Activated naive CD8-positive, alpha-beta T cell (primary cell): ENCODE measurements around the gene DQX1.

Experiments
- H3K27ac Mint-ChIP-seq: one replicate; pipeline ENCODE4 v1.8.0; 2021; ENCODE audit warnings: mixed read lengths
- H3K27me3 Mint-ChIP-seq: one replicate; pipeline ENCODE4 v1.8.0; 2021; ENCODE audit warnings: mixed read lengths
- H3K36me3 Mint-ChIP-seq: one replicate; pipeline ENCODE4 v1.8.0; 2021; ENCODE audit warnings: mixed read lengths
- H3K4me1 Mint-ChIP-seq: one replicate; pipeline ENCODE4 v1.8.0; 2021; ENCODE audit warnings: low read depth, mixed read lengths
- H3K4me3 Mint-ChIP-seq: one replicate; pipeline ENCODE4 v1.8.0; 2021; ENCODE audit warnings: mild to moderate bottlenecking, mixed read lengths
- H3K9me3 Mint-ChIP-seq: one replicate; pipeline ENCODE4 v1.8.0; 2021; ENCODE audit warnings: low read depth, mixed read lengths

The DQX1 gene

DNA sequence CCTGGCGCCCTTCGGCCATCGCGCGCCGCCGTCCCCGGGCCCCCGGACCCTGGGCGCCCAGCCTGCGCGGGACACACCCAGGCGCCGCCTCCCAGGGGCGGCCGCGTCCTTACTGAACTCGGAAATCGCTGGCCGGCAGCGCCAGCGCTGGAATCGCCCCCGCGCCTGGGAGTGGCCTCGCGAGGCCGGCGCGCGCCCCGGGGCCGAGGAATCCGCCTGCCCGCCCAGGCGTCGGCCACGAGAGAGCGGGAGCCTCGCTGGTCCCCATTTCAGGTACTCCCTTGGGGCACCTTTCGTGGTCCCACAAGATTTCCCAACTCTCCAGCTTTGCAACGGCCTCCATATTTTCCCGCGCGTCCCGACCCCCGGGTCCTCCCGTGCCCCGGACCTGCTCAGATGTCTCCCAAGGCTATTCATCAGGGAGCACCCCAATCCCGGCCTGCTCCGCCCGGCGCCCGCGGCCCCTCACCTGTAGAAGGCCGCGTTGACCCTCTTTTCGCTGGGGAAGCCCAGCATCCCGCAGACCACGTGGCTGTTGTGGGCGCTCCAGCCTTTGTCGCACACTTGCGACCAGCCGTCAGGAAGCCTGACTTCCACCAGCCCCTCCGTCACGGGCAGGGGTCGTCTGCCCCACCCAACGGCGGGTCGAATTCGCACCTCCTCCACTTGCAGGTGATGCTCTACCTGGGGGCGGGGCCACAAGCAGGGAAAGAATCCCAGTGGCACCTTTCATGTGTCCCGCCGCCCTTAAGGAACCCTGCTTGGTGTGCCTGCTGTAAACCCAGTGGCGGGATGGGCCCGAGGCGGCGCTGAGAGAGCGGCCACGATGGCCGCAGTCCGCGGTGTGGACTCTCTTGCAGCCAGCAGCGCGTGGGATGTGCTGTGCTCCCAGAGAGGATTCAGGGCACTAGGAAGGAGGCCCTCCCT is 23.1 kb upstream of the DQX1 start:
- no peaks in the 10 kb centered on the region for H3K36me3 Mint-ChIP-seq
- no peaks in the 10 kb centered on the region for H3K9me3 Mint-ChIP-seq
- H3K4me3 Mint-ChIP-seq: peak overlapping the region; percentile 70
- no peak overlapping the region for H3K27ac Mint-ChIP-seq
- H3K4me1 Mint-ChIP-seq: peaks cover 10% of the 10 kb centered on the region
- peaks cover 32% of the 10 kb centered on the region for H3K27me3 Mint-ChIP-seq

DNA sequence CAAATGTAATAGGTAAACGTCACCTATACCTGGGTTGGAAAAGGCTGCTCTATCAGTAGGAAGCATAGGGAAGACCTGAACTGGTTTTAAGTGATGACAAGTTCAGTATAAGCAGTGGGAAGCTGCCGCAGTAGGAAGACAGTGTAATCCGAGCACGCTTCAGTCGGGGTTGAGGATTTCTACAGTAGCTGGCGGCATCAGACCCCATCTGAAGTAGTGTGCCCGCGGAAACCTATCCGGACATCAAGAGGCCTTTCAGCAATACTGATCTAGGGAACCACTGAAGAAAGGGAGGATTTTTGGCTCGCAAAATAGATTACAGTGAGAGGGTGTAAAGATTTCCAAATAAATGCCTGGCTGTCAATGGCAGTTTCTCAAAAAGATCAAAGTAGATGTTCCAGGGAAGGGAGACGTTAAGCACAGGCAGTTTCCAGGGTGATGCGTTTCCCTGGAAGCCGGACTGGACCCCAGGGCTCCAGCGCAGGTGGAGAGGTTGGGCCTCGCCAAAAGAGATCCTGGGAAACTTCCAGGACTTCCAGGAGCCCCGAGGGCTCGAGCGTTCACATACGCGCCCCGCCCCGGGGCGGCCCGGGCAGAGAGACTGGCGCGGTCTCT is 22.4 kb upstream of the DQX1 start:
- no peaks in the 10 kb centered on the region for H3K36me3 Mint-ChIP-seq
- H3K4me3 Mint-ChIP-seq: peak overlapping the region; percentile 87
- H3K9me3 Mint-ChIP-seq: no peaks in the 10 kb centered on the region
- peaks cover 33% of the 10 kb centered on the region for H3K27me3 Mint-ChIP-seq
- peaks cover 8% of the 10 kb centered on the region for H3K4me1 Mint-ChIP-seq
- H3K27ac Mint-ChIP-seq: no peak overlapping the region

DNA sequence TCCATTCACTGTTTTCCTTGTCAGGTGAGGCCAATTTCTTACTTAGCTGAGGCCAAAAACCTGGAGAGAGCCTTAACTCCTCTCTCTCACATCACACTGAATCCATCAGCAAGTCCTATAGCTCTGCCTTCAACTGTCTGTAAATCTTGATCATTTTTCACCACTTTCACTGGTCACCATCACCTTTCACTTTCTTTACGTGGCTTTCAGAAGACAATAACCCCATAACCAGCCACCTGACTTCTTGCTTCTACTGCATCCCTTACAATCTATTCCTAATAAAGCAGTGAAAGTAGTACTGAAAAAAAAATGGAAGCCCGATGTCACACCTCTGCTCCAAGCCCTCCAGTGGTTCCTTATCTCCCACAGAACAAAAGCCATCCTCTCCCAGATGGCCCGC is 20.0 kb upstream of the DQX1 start:
- peaks cover 2% of the 10 kb centered on the region for H3K36me3 Mint-ChIP-seq
- peaks cover 8% of the 10 kb centered on the region for H3K4me1 Mint-ChIP-seq
- H3K27ac Mint-ChIP-seq: no peak overlapping the region
- no peak overlapping the region for H3K4me3 Mint-ChIP-seq
- no peaks in the 10 kb centered on the region for H3K9me3 Mint-ChIP-seq
- H3K27me3 Mint-ChIP-seq: peaks cover 36% of the 10 kb centered on the region

DNA sequence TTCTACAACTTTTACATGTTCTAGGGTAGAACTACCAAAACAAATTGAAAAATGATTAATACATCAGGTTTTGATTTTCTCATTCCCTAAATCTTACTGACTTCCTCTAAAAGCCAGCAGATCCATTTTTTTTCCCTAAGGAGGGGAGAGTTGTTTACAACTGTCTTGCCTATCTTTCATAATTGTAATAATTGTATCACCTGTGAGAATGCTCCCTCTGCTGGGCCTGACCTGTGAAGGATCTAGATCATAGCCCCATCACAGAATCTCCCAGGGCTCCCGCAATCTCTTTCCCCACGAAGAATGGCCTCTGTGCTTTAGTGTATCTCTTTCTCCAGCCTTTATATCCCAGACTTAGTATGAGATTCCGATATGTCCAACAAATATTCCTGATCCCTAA is 18.6 kb upstream of the DQX1 start:
- Mint-ChIP-seq H3K9me3 (no peaks in the 10 kb centered on the region), H3K4me1 (peaks cover 7% of the 10 kb centered on the region), H3K27ac (no peak overlapping the region), H3K4me3 (no peak overlapping the region), H3K27me3 (peaks cover 28% of the 10 kb centered on the region), H3K36me3 (peaks cover 2% of the 10 kb centered on the region)

DNA sequence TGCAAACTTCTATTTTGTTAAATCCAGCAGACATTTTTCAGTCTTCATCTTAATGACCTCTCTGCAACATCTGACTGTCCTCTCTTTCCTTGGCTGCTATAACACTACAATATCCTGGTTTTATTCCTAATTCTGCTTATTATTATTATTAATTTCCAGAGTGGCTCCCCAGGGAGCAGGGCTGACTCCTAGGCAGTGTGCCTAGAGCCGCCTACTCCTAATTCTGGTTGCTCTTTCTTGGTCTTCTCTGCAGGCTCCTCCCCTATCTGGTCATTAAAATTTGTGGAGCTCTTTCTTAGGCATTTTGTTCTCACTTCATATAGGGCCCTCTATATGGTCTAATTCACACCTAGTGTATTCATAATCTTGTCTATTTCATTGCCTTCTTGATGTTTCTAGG is 16.9 kb upstream of the DQX1 start:
- H3K27ac Mint-ChIP-seq: no peak overlapping the region
- no peaks in the 10 kb centered on the region for H3K4me1 Mint-ChIP-seq
- H3K9me3 Mint-ChIP-seq: no peaks in the 10 kb centered on the region
- peaks cover 21% of the 10 kb centered on the region for H3K27me3 Mint-ChIP-seq
- no peak overlapping the region for H3K4me3 Mint-ChIP-seq
- peaks cover 2% of the 10 kb centered on the region for H3K36me3 Mint-ChIP-seq

DNA sequence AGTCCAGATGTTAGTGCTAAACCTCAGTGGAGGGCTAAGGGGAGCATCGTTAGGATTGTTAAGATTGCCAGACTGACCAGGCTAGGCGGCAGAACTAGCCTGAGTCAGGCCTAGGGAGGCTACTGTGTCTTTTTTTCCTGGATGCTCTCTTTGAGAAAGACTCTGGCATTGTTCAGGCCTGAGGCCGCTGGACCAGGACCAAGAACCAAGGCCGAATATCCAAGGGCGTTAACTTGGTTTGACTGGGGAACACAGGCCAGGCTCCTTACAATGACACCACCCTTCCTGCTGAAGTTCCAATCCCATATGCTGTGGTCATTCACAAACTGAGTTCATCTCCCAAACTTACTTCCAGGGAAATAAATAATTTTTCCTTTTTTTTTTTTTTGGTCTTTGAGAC is 14.3 kb upstream of the DQX1 start:
- Mint-ChIP-seq H3K27me3 (peaks cover 15% of the 10 kb centered on the region), H3K9me3 (no peaks in the 10 kb centered on the region), H3K27ac (no peak overlapping the region), H3K4me1 (no peaks in the 10 kb centered on the region), H3K4me3 (no peak overlapping the region), H3K36me3 (peaks cover 2% of the 10 kb centered on the region)

DNA sequence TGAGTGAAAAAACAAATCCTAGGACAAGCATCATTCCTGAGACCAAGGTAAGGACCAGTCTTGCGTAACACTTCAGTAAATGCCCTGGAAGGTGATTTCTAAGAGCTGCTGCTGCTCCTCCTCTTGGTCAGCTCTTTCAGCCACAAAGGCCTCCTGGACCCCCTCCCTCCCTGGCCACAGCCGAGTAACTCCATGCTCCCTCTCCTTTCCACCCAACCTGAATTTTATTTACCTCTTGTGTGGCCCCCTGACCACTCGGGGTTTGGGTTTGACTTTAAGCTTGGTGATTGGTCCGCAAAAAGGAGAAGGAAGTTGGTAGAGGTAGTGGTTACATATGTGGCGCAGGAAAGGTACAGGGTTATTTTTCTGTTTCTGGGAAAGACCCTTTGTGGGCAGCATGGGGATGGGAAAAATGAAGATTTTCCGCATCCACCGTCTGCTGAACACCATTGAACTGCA is 12.9 kb upstream of the DQX1 start:
- H3K36me3 Mint-ChIP-seq: peaks cover 2% of the 10 kb centered on the region
- H3K4me3 Mint-ChIP-seq: no peak overlapping the region
- peaks cover 11% of the 10 kb centered on the region for H3K27me3 Mint-ChIP-seq

DNA sequence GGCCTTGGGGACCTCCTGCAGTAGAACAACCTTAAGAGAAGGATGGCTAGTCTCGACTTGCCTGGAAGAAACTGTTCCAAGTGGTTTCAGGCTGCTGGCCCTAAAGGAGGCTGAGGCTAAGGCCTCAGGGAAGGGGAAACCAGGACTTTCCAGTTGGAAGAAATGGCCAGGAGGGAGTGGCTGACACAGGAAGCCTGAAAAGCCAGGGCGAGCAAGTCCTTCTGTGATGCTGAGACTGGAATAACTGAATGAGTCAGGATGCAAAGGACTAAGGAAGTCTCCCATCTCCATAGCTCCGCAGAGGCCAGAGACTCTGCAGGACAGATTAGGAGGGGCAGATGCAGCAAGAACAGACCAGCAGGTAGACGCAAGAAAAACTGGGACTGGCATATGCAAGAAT is 11.1 kb upstream of the DQX1 start:
- H3K4me1 Mint-ChIP-seq: peaks cover 4% of the 10 kb centered on the region
- peaks cover under 1% of the 10 kb centered on the region for H3K36me3 Mint-ChIP-seq
- peaks cover 4% of the 10 kb centered on the region for H3K27me3 Mint-ChIP-seq
- no peaks in the 10 kb centered on the region for H3K9me3 Mint-ChIP-seq
- H3K27ac Mint-ChIP-seq: no peak overlapping the region
- no peak overlapping the region for H3K4me3 Mint-ChIP-seq

More for the DNA sequence above, 12.9 kb upstream of the DQX1 start:
- Mint-ChIP-seq H3K27ac (no peak overlapping the region), H3K9me3 (no peaks in the 10 kb centered on the region), H3K4me1 (no peaks in the 10 kb centered on the region)

DNA sequence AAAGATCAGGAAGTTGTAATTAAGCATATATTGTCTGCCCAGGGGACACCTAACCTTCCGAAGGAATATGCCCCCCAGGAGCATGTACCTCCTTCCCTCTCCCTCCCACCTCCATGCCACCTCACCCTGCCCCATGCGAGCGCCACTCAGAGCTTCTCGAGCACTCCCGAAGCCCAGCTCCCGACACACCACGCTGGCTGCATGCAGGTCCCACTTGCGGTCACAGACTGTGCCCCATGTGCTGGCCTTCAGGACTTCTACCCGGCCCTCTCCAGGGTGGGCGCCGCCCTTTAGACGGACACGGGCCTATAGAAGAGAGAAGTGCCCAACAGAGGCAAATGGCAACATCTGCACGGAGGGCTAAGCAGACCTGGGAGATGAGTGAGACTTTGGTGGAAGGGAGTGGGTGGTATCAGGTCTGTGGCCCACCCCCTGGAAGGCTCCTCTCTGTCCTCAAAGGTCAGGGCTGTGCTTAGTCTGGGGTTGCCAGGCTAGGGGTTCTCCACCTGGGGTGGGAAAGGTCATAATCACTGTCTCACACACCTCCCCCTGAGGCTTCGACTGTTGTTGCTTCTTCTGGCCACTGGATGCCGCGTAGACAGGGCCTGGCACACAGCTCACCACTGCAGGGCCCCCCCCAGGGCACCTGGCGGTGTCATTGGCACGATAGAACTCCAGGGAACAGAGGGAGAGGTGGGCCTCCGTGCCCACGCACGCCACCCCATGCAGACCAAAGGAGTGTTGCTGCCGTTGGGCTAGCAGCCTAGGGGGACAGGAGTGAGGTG is 10.3 kb upstream of the DQX1 start:
- Mint-ChIP-seq H3K36me3 (peaks cover 2% of the 10 kb centered on the region), H3K27me3 (peaks cover 3% of the 10 kb centered on the region), H3K4me3 (no peak overlapping the region), H3K9me3 (no peaks in the 10 kb centered on the region), H3K27ac (no peak overlapping the region), H3K4me1 (peaks cover 10% of the 10 kb centered on the region)

DNA sequence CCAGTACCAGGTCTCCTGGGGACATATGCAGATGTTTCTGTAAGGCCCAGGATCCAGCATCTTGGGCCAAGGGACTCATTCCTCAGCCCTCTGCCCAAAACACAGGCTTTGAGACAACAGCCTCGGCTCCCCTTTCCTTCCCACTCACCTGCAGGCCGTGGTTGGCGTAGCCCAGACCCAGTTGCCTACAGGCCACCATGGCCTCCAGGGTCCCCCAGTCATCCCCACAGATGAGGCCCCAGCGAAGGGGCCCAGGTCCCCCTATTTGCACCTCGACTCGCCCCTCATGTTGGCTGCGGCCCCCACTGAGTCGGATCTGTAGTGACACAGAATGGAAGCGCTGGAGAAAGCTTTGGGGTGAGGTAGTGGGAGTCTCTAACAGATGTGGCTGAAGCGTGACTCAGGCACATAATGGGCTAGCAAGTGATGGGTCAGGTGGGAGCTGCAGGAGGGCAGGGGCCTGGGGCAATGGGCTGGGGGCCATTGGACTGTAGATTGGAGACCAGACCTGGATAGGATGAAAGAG is 9.5 kb upstream of the DQX1 start:
- H3K9me3 Mint-ChIP-seq: no peaks in the 10 kb centered on the region
- H3K27me3 Mint-ChIP-seq: peaks cover 3% of the 10 kb centered on the region
- H3K36me3 Mint-ChIP-seq: peaks cover 2% of the 10 kb centered on the region
- H3K27ac Mint-ChIP-seq: no peak overlapping the region
- peaks cover 19% of the 10 kb centered on the region for H3K4me1 Mint-ChIP-seq
- no peak overlapping the region for H3K4me3 Mint-ChIP-seq

DNA sequence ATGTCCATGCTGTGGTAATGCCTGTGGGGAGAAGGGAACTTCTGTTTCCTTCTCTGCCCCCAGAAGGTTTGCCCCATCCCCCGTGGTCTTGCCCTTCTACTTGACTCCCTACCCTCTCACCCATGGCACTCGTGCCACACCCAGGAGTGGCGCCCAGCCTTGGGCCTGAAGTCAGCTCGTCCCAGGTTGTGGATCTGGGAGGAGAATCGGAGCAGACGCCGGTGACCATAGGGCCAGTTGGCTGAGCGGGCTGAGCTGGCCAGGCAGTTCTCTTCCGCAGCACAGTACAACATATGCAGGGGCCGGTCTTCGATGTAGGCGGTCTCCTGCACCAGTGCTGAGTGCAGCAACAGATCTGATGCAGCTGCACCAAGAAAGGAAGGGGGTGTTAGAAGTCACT is 8.4 kb upstream of the DQX1 start:
- no peak overlapping the region for H3K4me3 Mint-ChIP-seq
- H3K27me3 Mint-ChIP-seq: peaks cover 3% of the 10 kb centered on the region
- peaks cover 2% of the 10 kb centered on the region for H3K36me3 Mint-ChIP-seq
- H3K9me3 Mint-ChIP-seq: no peaks in the 10 kb centered on the region
- H3K27ac Mint-ChIP-seq: no peak overlapping the region
- peaks cover 20% of the 10 kb centered on the region for H3K4me1 Mint-ChIP-seq

DNA sequence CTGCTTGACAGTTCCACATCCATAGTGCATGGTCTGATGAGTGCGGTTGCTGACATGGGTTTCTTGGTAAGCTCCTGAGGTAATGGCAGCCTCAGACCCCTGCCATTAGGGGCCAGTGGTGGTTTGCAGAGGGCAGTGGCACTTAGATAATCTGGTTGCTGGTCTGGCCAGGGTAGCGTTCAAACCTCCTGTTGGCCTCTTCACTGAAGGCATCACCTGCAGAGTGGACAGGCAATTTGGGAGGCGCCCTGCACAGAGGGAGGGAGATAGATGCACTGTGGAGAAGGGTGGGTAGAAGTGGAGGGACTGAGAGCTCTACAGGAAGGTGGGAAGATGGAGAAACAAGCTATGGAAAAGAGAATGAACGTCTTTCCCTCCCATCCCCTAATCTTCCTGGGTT is 7.4 kb upstream of the DQX1 start:
- Mint-ChIP-seq H3K4me3 (no peak overlapping the region), H3K27me3 (peaks cover 2% of the 10 kb centered on the region), H3K36me3 (peaks cover 6% of the 10 kb centered on the region), H3K4me1 (peaks cover 20% of the 10 kb centered on the region), H3K27ac (no peak overlapping the region), H3K9me3 (no peaks in the 10 kb centered on the region)

DNA sequence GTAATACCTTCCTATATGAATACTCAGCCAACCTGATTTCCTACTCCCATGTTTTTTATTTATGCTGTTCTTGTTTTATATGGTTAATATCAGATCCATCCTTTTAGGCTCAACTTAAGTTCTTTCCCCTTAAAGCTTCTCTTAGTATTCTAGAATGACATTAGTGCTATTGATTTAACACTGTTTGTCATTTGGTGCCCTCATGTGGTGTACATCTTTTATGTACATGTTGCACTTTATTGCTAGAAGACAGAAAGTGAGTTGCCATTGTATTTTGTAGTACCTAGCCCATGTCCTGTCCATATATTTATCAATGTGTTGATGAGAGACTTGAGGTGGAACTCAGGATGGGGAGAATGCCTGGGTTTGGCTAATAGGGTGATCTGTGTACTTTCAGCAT is 6.2 kb upstream of the DQX1 start:
- H3K36me3 Mint-ChIP-seq: peaks cover 9% of the 10 kb centered on the region
- no peaks in the 10 kb centered on the region for H3K9me3 Mint-ChIP-seq
- H3K27ac Mint-ChIP-seq: peak overlapping the region; percentile 7
- peak overlapping the region; percentile 63 for H3K4me3 Mint-ChIP-seq
- no peaks in the 10 kb centered on the region for H3K27me3 Mint-ChIP-seq
- peaks cover 27% of the 10 kb centered on the region for H3K4me1 Mint-ChIP-seq

DNA sequence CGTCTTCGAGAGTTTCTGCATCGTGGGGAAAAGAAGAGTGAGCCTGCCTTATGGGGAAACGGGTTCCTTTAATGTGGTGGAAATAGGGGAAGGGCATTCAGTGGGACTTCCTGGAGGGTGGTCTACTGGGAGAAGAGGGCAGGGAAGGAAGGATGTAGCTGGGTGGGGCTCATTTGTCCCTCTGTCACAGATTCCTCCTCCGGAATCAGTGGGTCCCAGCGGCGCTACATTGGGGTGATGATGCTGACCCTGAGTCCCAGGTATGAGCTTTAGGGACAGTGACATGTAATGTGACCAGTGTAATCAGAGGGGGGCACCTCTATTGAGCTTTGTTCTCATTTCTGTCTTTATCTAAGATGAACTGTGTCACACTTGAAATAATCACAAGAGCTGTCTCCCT is 5.6 kb upstream of the DQX1 start:
- no peaks in the 10 kb centered on the region for H3K27me3 Mint-ChIP-seq
- no peak overlapping the region for H3K27ac Mint-ChIP-seq
- H3K36me3 Mint-ChIP-seq: peaks cover 12% of the 10 kb centered on the region

More for the DNA sequence above, 5.6 kb upstream of the DQX1 start:
- Mint-ChIP-seq H3K9me3 (no peaks in the 10 kb centered on the region), H3K4me3 (peak overlapping the region; percentile 98), H3K4me1 (peaks cover 29% of the 10 kb centered on the region)
